ENCODE measurements around the gene PIM3. TPM values are rescaled to one million over a fixed set of nuclear protein-coding genes. Genes with fewer than 3 reads are reported as not detected.
A peak's percentile ranks its signal among the peaks of the same experiment; 100 is the strongest.

PIM3 gene
- total RNA-seq, 2 experiments from 2014 or later, result 146 to 158 TPM

- ATAC-seq (no peak), DNase-seq (no peak)
- Mint-ChIP-seq H3K27ac (no peak overlapping the region), H3K4me3 (peak overlapping the region; percentile 81), H3K9me3 (no peaks in the 10 kb centered on the region), H3K4me1 (ENCODE audit: low read depth) (peaks cover 21% of the 10 kb centered on the region), H3K36me3 (ENCODE audit: low read depth) (peaks cover 16% of the 10 kb centered on the region), H3K27me3 (no peaks in the 10 kb centered on the region)
- intact Hi-C loops (cut with micrococcal nuclease), result no loop called here
- ChIA-PET CTCF (interaction anchor here (0.7 to 1.5 kb wide), 2 partner anchors 111 to 151 kb away, joined by 3 to 8 read pairs; no protein-coding TSS in a partner anchor), POLR2A (interaction anchor here (1.1 kb wide), 2 partner anchors 10 to 166 kb away, joined by 3 read pairs; partner anchors contain the start of gene MLC1)
- TF ChIP-seq, protein P1, sequence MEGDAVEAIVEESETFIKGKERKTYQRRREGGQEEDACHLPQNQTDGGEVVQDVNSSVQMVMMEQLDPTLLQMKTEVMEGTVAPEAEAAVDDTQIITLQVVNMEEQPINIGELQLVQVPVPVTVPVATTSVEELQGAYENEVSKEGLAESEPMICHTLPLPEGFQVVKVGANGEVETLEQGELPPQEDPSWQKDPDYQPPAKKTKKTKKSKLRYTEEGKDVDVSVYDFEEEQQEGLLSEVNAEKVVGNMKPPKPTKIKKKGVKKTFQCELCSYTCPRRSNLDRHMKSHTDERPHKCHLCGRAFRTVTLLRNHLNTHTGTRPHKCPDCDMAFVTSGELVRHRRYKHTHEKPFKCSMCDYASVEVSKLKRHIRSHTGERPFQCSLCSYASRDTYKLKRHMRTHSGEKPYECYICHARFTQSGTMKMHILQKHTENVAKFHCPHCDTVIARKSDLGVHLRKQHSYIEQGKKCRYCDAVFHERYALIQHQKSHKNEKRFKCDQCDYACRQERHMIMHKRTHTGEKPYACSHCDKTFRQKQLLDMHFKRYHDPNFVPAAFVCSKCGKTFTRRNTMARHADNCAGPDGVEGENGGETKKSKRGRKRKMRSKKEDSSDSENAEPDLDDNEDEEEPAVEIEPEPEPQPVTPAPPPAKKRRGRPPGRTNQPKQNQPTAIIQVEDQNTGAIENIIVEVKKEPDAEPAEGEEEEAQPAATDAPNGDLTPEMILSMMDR (IDR thresholded peaks at IDR 0.05), result no peak
Measured at GRCh38 chr22:49918911-49919881, 41.4 kb upstream of the PIM3 start.

GRCh38 chr22:49920859-49921258 is 39.7 kb upstream of the PIM3 start:
- DNase-seq, result no peak
- Mint-ChIP-seq H3K9me3 (no peaks in the 10 kb centered on the region), H3K27ac (no peak overlapping the region), H3K27me3 (no peaks in the 10 kb centered on the region), H3K4me1 (ENCODE audit: low read depth) (peaks cover 33% of the 10 kb centered on the region), H3K36me3 (ENCODE audit: low read depth) (peaks cover 26% of the 10 kb centered on the region), H3K4me3 (no peak overlapping the region)
- CTCF ChIA-PET, result interaction anchor here (1.0 to 1.8 kb wide), 3 partner anchors 10 to 110 kb away, joined by 3 to 8 read pairs (median 6); no protein-coding TSS in a partner anchor
- TF ChIP-seq, protein P1 (IDR thresholded peaks at IDR 0.05), result no peak
- no peak for ATAC-seq
- intact Hi-C loops (cut with micrococcal nuclease), result loop anchor here (10.0 kb wide), 1 partner anchor 156 kb away; no protein-coding TSS in a partner anchor
- POLR2A ChIA-PET, result no interaction called here

DNA sequence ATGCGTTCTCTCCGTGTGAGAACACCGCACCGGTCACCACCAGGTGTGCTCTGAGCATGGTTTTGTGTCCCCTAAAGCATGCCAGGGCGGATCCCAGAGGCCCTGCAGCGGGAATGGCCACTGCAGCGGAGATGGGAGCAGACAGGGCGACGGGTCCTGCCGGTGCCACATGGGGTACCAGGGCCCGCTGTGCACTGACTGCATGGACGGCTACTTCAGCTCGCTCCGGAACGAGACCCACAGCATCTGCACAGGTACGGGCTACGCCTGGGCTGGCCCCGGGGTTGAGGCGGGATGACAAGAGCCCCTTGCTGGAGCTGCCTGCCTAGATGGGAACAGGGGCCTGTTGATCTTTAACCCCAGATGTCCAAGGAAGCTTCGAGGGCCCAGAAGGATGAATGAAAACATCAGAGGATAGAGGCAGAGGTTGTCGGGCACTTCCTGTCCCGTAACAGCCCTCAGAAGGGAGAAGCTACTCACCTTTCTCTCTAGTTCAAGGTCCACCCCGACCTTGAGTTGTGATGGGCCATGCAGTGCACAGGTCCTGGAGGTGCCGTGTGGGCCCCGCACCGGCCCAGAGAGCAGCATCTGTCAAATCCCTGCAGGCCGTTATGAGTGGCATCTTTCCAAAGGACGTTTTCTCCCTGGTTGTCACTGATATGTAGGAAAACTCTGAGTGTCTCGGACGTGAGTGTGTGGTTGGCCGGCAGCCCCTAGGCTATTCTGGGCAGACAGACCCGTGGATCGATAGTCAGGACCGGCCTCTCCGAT is 38.9 kb upstream of the PIM3 start:
- ATAC-seq (no peak), DNase-seq (no peak)
- POLR2A ChIA-PET, result no interaction called here
- Mint-ChIP-seq H3K27me3 (no peaks in the 10 kb centered on the region), H3K36me3 (ENCODE audit: low read depth) (peaks cover 30% of the 10 kb centered on the region), H3K9me3 (no peaks in the 10 kb centered on the region), H3K4me1 (ENCODE audit: low read depth) (peaks cover 38% of the 10 kb centered on the region), H3K4me3 (no peak overlapping the region), H3K27ac (no peak overlapping the region)
- intact Hi-C loops (cut with micrococcal nuclease), result loop anchor here (10.0 kb wide), 1 partner anchor 157 kb away; no protein-coding TSS in a partner anchor
- CTCF ChIA-PET, result interaction anchor here (0.9 to 1.8 kb wide), 3 partner anchors 9 to 154 kb away, joined by 3 to 6 read pairs (median 4); no protein-coding TSS in a partner anchor
- TF ChIP-seq, protein P1 (IDR thresholded peaks at IDR 0.05), result no peak

GRCh38 chr22:49922484-49922883 is 38.1 kb upstream of the PIM3 start:
- Mint-ChIP-seq H3K27me3 (no peaks in the 10 kb centered on the region), H3K27ac (no peak overlapping the region), H3K36me3 (ENCODE audit: low read depth) (peaks cover 36% of the 10 kb centered on the region), H3K4me1 (ENCODE audit: low read depth) (peaks cover 36% of the 10 kb centered on the region), H3K9me3 (no peaks in the 10 kb centered on the region), H3K4me3 (no peak overlapping the region)
- POLR2A ChIA-PET, result no interaction called here
- TF ChIP-seq, protein P1 (IDR thresholded peaks at IDR 0.05), result no peak
- ATAC-seq, result no peak
- CTCF ChIA-PET, result interaction anchor here (0.9 to 1.8 kb wide), 2 partner anchors 108 to 155 kb away, joined by 4 to 6 read pairs; no protein-coding TSS in a partner anchor
- intact Hi-C loops (cut with micrococcal nuclease), result loop anchor here (10.0 kb wide), 1 partner anchor 158 kb away; no protein-coding TSS in a partner anchor
- no peak for DNase-seq
